Mesenchymal stem cell (in vitro differentiated cells and primary cell): ENCODE results near the gene POLH.
A peak's percentile ranks its signal among the peaks of the same experiment; 100 is the strongest.

Source experiments
- DNase-seq: peaks from one replicate; pipeline ENCODE4 v3.0.0-alpha.2; 2013
- H2AFZ ChIP-seq: one replicate; pipeline ENCODE4 v1.6.1; 2013; ENCODE audit warnings: low read depth, mild to moderate bottlenecking, control low read depth, inconsistent platforms, low read length, moderate library complexity
- H2AK5ac ChIP-seq: 2 replicates; pipeline ENCODE4 v1.6.1; 2013; ENCODE audit warnings: low read length, moderate library complexity, mild to moderate bottlenecking, inconsistent platforms; ENCODE audit not compliant: severe bottlenecking
- H2BK120ac ChIP-seq: one replicate; pipeline ENCODE4 v1.6.1; 2013; ENCODE audit warnings: low read depth, mild to moderate bottlenecking, inconsistent platforms, low read length, moderate library complexity
- H2BK12ac ChIP-seq, 2 experiments: one replicate each; pipeline ENCODE4 v1.6.1; 2013; ENCODE audit warnings: inconsistent platforms in 2 of 2, low read length in 2 of 2, mild to moderate bottlenecking in 2 of 2, moderate library complexity in 2 of 2, control low read depth in 1 of 2
- H2BK15ac ChIP-seq: one replicate; pipeline ENCODE4 v1.6.1; 2013; ENCODE audit warnings: mild to moderate bottlenecking, low read depth, inconsistent platforms; ENCODE audit not compliant: poor library complexity, severe bottlenecking
- H2BK5ac ChIP-seq: 2 replicates; pipeline ENCODE4 v1.6.1; 2013; ENCODE audit warnings: low read depth, mild to moderate bottlenecking, low read length, control low read depth, inconsistent platforms; ENCODE audit not compliant: poor library complexity, severe bottlenecking
- H3K14ac ChIP-seq, 2 experiments: one replicate each; pipeline ENCODE4 v1.6.1; 2013; ENCODE audit warnings: inconsistent platforms in 2 of 2, low read length in 2 of 2, control low read depth in 1 of 2, mild to moderate bottlenecking in 1 of 2, moderate library complexity in 1 of 2
- H3K18ac ChIP-seq, 2 experiments: one replicate each; pipeline ENCODE4 v1.6.1; 2013; ENCODE audit warnings: inconsistent platforms in 2 of 2, low read length in 2 of 2, control low read depth in 1 of 2, low read depth in 1 of 2, mild to moderate bottlenecking in 1 of 2
- H3K23ac ChIP-seq, 2 experiments: one replicate each; pipeline ENCODE4 v1.6.1; 2013; ENCODE audit warnings: inconsistent platforms in 2 of 2, low read length in 2 of 2, mild to moderate bottlenecking in 2 of 2, moderate library complexity in 2 of 2, control low read depth in 1 of 2
- H3K27ac ChIP-seq: 2 replicates; pipeline ENCODE4 v1.5.1; 2013; ENCODE audit warnings: mild to moderate bottlenecking, moderate library complexity, low read length, control low read depth, inconsistent platforms; ENCODE audit not compliant: poor library complexity, severe bottlenecking
- H3K27me3 ChIP-seq, 2 experiments: 2 replicates each; pipeline versions ENCODE4 v1.6.1 to v1.7.0; 2013; ENCODE audit warnings: low read length in 2 of 2, mild to moderate bottlenecking in 2 of 2, moderate library complexity in 2 of 2, control low read depth in 1 of 2, inconsistent platforms in 1 of 2; ENCODE audit not compliant: control insufficient read depth in 1 of 2, insufficient read depth in 1 of 2
- H3K36me3 ChIP-seq, 2 experiments: 2 replicates each; pipeline versions ENCODE4 v1.6.1 to v1.7.0; 2013; ENCODE audit warnings: low read length in 2 of 2, control low read depth in 1 of 2, inconsistent platforms in 1 of 2, low read depth in 1 of 2, mild to moderate bottlenecking in 1 of 2; ENCODE audit not compliant: insufficient read depth in 2 of 2, control insufficient read depth in 1 of 2
- H3K4ac ChIP-seq, 2 experiments: one replicate each; pipeline ENCODE4 v1.6.1; 2013; ENCODE audit warnings: inconsistent platforms in 2 of 2, low read length in 2 of 2, mild to moderate bottlenecking in 2 of 2, moderate library complexity in 2 of 2, control low read depth in 1 of 2, low read depth in 1 of 2
- H3K4me1 ChIP-seq: 2 replicates; pipeline ENCODE4 v1.6.1; 2013; ENCODE audit warnings: low read depth, low read length, control low read depth; ENCODE audit not compliant: control insufficient read depth, insufficient read depth
- H3K4me2 ChIP-seq: 2 replicates; pipeline ENCODE4 v1.6.1; 2013; ENCODE audit warnings: low read length, mild to moderate bottlenecking, inconsistent platforms; ENCODE audit not compliant: poor library complexity, severe bottlenecking
- H3K4me3 ChIP-seq, 2 experiments: 2 replicates each; pipeline versions ENCODE4 v1.5.1 to v1.7.0; 2013; ENCODE audit warnings: low read length in 2 of 2, mild to moderate bottlenecking in 2 of 2, control low read depth in 1 of 2, low read depth in 1 of 2; ENCODE audit not compliant: insufficient read depth in 1 of 2
- H3K79me1 ChIP-seq: replicated peaks from 2 replicates; pipeline ENCODE4 v1.6.1; 2013; ENCODE audit warnings: mild to moderate bottlenecking, control low read depth, low read length, inconsistent platforms; ENCODE audit not compliant: poor library complexity, severe bottlenecking
- H3K9ac ChIP-seq: 2 replicates; pipeline ENCODE4 v1.7.0; 2013; ENCODE audit warnings: mild to moderate bottlenecking, low read length, moderate library complexity
- H3K9me3 ChIP-seq: 2 replicates; pipeline ENCODE4 v1.7.0; 2013; ENCODE audit warnings: mild to moderate bottlenecking, low read length; ENCODE audit not compliant: control insufficient read depth
- H4K8ac ChIP-seq: one replicate; pipeline ENCODE4 v1.6.1; 2013; ENCODE audit warnings: inconsistent platforms, mild to moderate bottlenecking, low read length, moderate library complexity
- H4K91ac ChIP-seq: one replicate; pipeline ENCODE4 v1.6.1; 2013; ENCODE audit warnings: mild to moderate bottlenecking, low read length, inconsistent platforms
- WGBS: methylation state at CpG from one replicate; pipeline ENCODE4 v1.1.7; 2013; ENCODE audit warnings: mixed read lengths; 5-methylcytosine and 5-hydroxymethylcytosine counted together

The POLH gene

DNA sequence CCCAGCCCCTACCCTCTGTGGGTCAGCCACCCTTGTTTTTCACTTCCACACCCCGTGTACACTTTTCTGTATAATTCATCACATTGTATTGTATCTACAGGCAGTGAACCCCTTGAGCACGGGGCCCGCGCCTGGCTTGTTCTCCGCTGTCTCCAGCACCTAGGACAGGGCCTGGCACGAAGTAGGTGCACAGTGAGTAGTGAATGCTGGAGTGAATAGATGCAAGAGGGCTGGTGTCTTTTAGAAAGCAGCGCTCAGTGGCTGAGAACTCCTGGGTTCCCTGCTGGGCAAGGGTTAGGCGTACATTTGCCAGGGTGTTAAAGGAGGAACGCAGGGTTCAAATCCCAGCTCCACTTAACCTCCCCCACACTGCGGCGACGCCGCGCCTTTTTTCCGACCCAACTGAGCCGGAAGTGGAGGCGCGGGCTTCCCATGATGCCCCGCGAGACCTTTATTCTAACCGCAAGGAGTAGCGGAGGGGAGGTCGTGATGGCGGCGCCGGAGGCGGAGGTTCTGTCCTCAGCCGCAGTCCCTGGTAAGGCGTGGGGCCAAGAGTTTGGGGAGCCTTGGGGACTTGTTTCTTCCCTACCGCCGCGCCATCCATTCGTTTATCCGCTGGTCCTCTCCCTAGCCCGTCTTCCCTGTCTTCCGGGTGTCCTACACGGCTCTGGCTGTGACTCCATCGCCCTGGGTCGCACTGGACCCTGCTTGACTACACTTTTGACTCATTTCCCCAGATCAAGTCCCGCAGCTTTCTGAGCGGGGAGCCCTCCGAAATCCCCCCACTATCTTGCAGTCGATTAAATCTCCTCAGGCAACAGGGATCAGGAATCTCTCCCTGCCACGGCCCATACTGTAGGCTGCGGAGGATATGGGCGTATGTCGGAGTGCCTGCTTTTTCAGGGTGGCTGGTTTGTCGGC lies 59.7 kb downstream of the POLH start, which contains the start of gene MAD2L1BP:
MAD2L1BP (plus strand) TSS at position 454 of the 921 bp plus-strand sequence; CDS start at position 490, 36 bp downstream.
- Histone ChIP-seq H3K4me3 (peak within 1 kb of the TSS; percentile 82 to 92), H2BK15ac (peak within 1 kb of the TSS; percentile 73), H3K4ac (peak within 1 kb of the TSS; percentile 94 to 97), H3K79me1 (peaks cover 14% of the 10 kb centered on the region), H3K9ac (peak within 1 kb of the TSS; percentile 96), H3K9me3 (no peaks in the 10 kb centered on the region), H2BK5ac (no peak within 1 kb of the TSS), H3K14ac (peak within 1 kb of the TSS in 1 of 2 experiments; percentile 98), H3K18ac (peak within 1 kb of the TSS; percentile 87 to 93), H2AK5ac (peak within 1 kb of the TSS; percentile 36), H3K23ac (peak within 1 kb of the TSS in 1 of 2 experiments; percentile 91), H2AFZ (peak within 1 kb of the TSS; percentile 77), H3K4me1 (peaks cover 13% of the 10 kb centered on the region), H4K8ac (peak within 1 kb of the TSS; percentile 93), H3K4me2 (peak within 1 kb of the TSS; percentile 52), H2BK12ac (peak within 1 kb of the TSS; percentile 70 to 90), H3K36me3 (peaks cover 21 to 30% of the 10 kb centered on the region in 2 experiments), H3K27me3 (no peaks in the 10 kb centered on the region), H2BK120ac (peak within 1 kb of the TSS; percentile 21), H3K27ac (peak within 1 kb of the TSS; percentile 57), H4K91ac (peak within 1 kb of the TSS; percentile 85)
- 5% methylated on average over 43 of the region's 48 CpGs for WGBS
- DNase-seq = peak; percentile 77

DNA sequence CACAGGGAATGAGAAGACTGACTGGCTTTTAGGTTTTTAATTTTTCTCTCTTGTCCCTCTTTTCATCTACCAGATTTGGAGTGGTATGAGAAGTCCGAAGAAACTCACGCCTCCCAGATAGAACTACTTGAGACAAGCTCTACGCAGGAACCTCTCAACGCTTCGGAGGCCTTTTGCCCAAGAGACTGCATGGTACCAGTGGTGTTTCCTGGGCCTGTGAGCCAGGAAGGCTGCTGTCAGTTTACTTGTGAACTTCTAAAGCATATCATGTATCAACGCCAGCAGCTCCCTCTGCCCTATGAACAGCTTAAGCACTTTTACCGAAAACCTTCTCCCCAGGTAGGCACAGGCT lies 60.3 kb downstream of the POLH start:
- Histone ChIP-seq H3K36me3 (peaks cover 25 to 36% of the 10 kb centered on the region in 2 experiments), H2BK12ac (no peak overlapping the region), H3K14ac (no peak overlapping the region), H3K79me1 (peaks cover 14% of the 10 kb centered on the region), H3K4me2 (peak overlapping the region; percentile 52), H3K27ac (peak overlapping the region; percentile 0), H3K9me3 (no peaks in the 10 kb centered on the region), H4K8ac (no peak overlapping the region), H2BK120ac (no peak overlapping the region), H4K91ac (no peak overlapping the region), H2BK15ac (no peak overlapping the region), H2AK5ac (peak overlapping the region; percentile 36), H3K4ac (no peak overlapping the region), H3K4me1 (peaks cover 13% of the 10 kb centered on the region), H2BK5ac (no peak overlapping the region), H3K18ac (no peak overlapping the region), H3K23ac (no peak overlapping the region), H3K4me3 (peak overlapping the region; percentile 82 to 92), H3K9ac (peak overlapping the region; percentile 96), H3K27me3 (no peaks in the 10 kb centered on the region), H2AFZ (no peak overlapping the region)
- 71% methylated on average over 7 of the region's 7 CpGs for WGBS
- DNase-seq = peak; percentile 21

DNA sequence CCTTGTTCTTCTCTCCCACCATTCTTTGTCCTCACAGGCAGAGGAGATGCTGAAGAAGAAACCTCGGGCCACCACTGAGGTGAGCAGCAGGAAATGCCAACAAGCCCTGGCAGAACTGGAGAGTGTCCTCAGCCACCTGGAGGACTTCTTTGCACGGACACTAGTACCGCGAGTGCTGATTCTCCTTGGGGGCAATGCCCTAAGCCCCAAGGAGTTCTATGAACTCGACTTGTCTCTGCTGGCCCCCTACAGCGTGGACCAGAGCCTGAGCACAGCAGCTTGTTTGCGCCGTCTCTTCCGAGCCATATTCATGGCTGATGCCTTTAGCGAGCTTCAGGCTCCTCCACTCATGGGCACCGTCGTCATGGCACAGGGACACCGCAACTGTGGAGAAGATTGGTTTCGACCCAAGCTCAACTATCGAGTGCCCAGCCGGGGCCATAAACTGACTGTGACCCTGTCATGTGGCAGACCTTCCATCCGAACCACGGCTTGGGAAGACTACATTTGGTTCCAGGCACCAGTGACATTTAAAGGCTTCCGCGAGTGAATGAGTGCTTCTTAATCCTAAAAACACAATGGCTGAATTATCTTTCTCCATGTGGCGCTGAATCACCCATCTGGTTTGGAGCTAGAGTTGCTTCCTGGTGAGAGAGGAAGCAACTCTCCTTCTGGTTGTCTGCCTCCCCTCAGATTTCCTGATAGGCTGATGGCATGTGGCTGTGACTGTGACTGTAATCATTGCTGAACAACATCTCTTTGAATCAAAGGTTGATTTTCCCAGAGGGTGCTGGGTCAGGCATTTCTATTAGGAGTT lies 64.2 kb downstream of the POLH start:
- Histone ChIP-seq H3K4me1 (peaks cover 18% of the 10 kb centered on the region), H2AFZ (no peak overlapping the region), H3K4me3 (no peak overlapping the region), H3K79me1 (peaks cover 20% of the 10 kb centered on the region), H3K4me2 (no peak overlapping the region), H3K4ac (no peak overlapping the region), H3K36me3 (peaks cover 39 to 50% of the 10 kb centered on the region in 2 experiments), H2AK5ac (no peak overlapping the region), H3K14ac (no peak overlapping the region), H3K9me3 (no peaks in the 10 kb centered on the region), H4K91ac (no peak overlapping the region), H2BK12ac (no peak overlapping the region), H4K8ac (no peak overlapping the region), H3K18ac (no peak overlapping the region), H2BK15ac (no peak overlapping the region), H3K27ac (no peak overlapping the region), H2BK120ac (no peak overlapping the region), H3K9ac (no peak overlapping the region), H2BK5ac (no peak overlapping the region), H3K27me3 (no peaks in the 10 kb centered on the region), H3K23ac (no peak overlapping the region)
- 97% methylated on average over 21 of the region's 21 CpGs for WGBS
- DNase-seq = no peak
